GM21723 (cell line): Measurements from ENCODE around the gene GRK5.
A peak's percentile ranks its signal among the peaks of the same experiment; 100 is the strongest.

Experiments used
- ATAC-seq: cut with Tn5 transposase; IDR thresholded peaks from one replicate; pipeline ENCODE4 v1.9.1; 2021; ENCODE audit warnings: mild to moderate bottlenecking, moderate library complexity; ENCODE audit not compliant: unreplicated experiment

The GRK5 gene

GRCh38 chr10:119292968-119293760 lies 85.8 kb downstream of the GRK5 start:
- no peak for ATAC-seq

GRCh38 chr10:119296703-119297102 lies 89.3 kb downstream of the GRK5 start:
- ATAC-seq, result no peak

DNA sequence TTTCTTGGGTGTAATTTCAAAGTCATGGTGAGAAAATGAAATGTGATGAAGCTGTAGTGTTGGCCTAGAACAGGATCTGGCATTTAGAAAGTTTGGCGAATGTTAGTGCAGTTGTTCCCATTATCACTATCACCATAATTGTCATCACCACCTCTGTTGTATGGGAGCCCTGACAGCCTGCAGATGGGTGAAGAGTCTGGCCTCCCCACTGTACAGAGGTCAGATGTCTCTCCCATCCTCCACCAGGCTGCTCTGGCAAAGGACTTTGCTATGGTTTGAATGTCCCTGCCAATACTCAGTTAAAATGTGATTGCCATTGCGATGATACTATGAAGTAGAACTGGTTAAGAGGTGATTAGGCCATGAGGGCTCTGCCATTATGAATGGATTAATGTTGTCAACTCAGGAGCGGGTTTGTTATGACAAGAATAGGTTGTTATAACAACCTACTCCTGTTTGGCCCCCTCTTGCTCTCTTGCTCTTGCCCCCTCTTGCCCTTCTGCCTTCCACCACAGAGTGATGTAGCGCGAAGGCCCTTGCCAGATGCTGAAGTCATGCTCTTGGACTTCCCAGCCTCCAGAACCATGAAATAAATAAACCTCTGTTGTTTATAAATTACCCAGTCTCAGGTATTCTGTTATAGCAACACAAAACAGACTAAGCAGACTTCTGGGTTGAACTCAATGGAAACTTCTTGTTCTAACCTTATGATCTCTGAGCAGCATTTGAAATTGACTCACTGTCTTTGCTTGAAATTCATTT lies 90.0 kb downstream of the GRK5 start:
- no peak for ATAC-seq

DNA sequence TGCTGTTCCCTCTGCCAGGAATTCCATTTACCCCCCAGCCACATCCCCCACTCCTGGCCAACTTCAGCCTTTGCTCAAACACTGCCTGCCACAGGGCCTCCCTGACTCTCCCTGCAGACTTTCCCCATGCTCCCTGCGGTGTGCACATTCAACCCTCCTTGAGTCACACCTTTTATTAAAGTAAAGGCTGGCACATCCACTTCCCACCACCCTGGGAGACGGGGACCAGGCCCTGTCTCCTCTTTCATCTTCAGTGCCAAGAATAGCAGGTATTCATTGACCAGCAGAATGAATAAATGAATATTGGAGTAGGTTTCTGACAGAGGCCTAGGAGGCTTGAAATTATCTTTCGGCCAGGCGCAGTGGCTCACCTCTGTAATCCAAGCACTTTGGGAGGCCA lies 91.4 kb downstream of the GRK5 start:
- ATAC-seq, result no peak

DNA sequence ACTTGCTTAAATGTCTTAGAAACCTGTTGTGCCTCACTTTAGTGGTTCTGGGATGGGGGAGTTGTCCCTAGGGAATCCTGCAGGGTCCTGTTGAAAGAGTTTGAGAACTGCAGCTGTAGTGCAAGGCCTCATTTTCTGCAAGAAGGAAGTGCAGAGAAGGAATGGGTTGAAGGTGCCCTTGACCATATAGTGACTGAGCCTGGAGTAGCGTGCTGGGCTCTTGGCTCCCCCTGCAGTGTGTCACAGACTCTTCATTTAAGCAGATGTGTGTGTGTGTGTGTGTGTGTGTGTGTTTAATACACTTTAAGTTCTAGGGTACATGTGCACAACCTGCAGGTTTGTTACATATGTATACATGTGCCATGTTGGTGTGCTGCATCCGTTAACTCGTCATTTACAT lies 92.2 kb downstream of the GRK5 start:
- no peak for ATAC-seq

GRCh38 chr10:119301397-119301796 lies 94.0 kb downstream of the GRK5 start:
- ATAC-seq, result no peak

GRCh38 chr10:119302172-119302571 lies 94.8 kb downstream of the GRK5 start:
- ATAC-seq, result no peak

- ATAC-seq, result no peak
Observed at GRCh38 chr10:119302591-119303253, 95.4 kb downstream of the GRK5 start.

- ATAC-seq, result no peak
Observed at GRCh38 chr10:119303886-119304285, 96.5 kb downstream of the GRK5 start.

GRCh38 chr10:119304541-119304940 lies 97.2 kb downstream of the GRK5 start:
- ATAC-seq, result no peak

- ATAC-seq, result peak; percentile 60
Observed at GRCh38 chr10:119305860-119306513, 98.6 kb downstream of the GRK5 start.

DNA sequence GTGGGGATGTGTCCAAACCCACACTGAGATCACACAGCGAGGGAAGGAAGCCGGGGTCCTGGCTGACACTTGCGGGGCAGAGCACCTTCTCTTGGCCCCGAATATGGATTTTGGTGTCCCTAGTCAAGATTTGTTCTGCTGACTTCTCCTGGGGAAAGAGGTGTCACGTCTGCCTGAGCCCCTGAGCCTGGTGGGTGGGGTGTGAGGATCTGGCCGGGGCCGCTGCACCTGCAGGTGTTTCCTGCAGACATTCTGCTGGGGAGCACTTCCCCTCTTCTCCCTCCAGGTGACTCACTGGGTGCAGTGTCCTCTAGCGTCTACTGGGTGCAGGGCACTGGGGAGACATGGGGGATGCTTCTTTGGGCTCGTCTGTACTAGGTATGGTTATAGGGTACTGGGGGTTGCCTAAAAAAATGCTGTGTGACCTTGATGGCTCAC lies 99.2 kb downstream of the GRK5 start:
- peak; percentile 83 for ATAC-seq

- no peak for ATAC-seq
Observed at GRCh38 chr10:119306986-119307392, 99.6 kb downstream of the GRK5 start.

- ATAC-seq, result no peak
Observed at GRCh38 chr10:119308089-119308488, 100.7 kb downstream of the GRK5 start.

DNA sequence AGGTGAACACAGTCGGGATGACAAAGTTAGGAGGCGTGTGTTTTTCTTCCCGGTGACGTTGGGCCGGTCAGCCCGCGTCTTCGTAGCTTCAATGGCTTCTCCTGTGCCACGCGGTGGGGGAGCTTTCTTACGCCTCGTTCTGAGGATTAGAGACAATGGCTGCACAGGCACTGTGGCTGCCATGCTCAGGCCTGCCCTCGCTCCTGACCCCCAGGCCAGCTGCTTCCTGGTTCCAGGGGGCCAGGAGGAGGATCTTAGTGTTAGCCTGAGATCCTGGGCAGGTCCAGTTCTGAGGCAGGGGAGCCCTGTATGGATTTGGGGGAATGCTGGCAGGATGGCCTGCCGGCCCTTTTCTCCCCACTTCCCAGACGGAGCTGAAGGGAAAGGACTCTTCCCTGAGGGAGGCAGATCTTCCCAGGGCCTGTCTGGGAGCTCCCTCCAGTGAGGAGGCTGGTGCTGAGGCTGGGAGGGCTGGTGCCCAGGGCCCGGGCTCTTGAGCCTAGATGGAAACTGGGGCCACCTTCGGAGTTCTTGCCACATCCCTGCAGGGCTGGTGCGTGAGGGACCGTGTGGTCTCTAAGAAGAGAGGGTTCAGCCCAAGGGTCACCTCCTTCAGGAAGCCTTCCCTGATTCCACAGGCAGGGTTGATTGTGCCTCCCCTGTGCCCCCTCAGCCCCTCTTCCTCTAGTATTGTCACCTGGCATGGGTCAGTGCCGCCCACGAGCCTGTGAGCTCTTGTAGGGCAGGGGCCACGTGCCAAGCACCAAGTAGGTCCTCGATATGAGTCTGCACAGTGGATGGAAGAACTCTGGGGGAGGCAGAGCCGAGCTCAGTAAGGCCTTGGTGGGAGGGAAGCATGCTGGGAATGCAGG lies 101.4 kb downstream of the GRK5 start:
- ATAC-seq, result no peak

GRCh38 chr10:119309423-119309770 lies 102.0 kb downstream of the GRK5 start:
- no peak for ATAC-seq

DNA sequence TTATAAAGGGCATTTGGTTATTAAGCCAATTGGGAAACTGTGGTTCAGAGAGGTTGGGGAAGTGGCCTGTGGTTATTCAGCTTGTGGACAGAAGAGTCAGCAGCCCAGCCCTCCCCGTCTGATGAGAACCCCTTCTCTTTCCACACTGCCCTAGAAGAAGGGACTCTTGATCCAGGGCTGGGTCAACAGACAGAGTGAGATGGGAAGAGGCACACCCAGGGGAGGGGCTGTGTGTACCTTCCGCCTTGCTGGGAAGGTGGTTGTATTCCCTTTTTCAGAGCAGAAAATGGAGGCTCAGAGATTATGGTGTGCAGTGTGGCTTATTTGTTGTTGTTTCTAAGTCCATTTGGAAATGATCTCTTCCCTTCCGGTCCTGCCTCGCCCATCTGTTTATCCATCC lies 103.4 kb downstream of the GRK5 start:
- no peak for ATAC-seq

GRCh38 chr10:119312241-119312640 lies 104.9 kb downstream of the GRK5 start:
- ATAC-seq, result no peak

GRCh38 chr10:119313024-119313423 lies 105.7 kb downstream of the GRK5 start:
- no peak for ATAC-seq

DNA sequence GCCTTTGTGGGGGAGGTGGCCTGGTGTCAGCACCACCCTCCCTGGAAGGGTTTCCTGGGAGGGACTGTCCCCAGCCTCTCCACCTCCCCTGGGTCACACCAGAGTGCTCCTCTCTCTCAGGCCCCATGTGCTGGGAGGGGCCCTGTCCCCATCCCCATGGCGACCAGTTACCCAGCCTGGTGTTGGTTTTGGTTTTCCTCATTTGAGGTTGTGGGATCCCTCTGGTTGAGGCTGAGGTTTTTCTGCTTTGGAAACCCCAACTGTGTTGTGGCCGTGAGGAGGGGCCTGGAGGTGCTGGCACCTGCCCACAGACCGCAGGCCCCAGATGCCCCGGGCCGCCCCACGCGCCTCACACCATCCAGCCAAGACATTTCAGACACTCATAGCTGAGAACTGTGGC lies 106.3 kb downstream of the GRK5 start:
- ATAC-seq, result peak; percentile 84
